Measurements from ENCODE around the gene DOCK8. TPM values are rescaled to one million over a fixed set of nuclear protein-coding genes. Genes with fewer than 3 reads are reported as not detected.

The DOCK8 gene
- total and polyA plus RNA-seq, 2 donors from 2014 or later: 5.0 to 46.5 TPM

GRCh38 chr9:335373-335772 lies 120.7 kb downstream of the DOCK8 start:
- intact Hi-C loops (cut with DNase I): no loop called here
- FAIRE-seq: no peak
- no peak for DNase-seq
- peaks cover 0 to 7% (median 0%) of the 10 kb centered on the region in 3 donors for H3K36me3 ChIP-seq (ENCODE audit: control insufficient read depth in 2 of 3, insufficient read depth in 3 of 3, low read length in 3 of 3)
- TF ChIP-seq, protein P1, sequence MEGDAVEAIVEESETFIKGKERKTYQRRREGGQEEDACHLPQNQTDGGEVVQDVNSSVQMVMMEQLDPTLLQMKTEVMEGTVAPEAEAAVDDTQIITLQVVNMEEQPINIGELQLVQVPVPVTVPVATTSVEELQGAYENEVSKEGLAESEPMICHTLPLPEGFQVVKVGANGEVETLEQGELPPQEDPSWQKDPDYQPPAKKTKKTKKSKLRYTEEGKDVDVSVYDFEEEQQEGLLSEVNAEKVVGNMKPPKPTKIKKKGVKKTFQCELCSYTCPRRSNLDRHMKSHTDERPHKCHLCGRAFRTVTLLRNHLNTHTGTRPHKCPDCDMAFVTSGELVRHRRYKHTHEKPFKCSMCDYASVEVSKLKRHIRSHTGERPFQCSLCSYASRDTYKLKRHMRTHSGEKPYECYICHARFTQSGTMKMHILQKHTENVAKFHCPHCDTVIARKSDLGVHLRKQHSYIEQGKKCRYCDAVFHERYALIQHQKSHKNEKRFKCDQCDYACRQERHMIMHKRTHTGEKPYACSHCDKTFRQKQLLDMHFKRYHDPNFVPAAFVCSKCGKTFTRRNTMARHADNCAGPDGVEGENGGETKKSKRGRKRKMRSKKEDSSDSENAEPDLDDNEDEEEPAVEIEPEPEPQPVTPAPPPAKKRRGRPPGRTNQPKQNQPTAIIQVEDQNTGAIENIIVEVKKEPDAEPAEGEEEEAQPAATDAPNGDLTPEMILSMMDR (IDR thresholded peaks at IDR 0.05; ENCODE audit: borderline replicate concordance, extremely low read depth, insufficient read depth): no peak
- no peaks in the 10 kb centered on the region for H3K27me3 ChIP-seq (ENCODE audit: control insufficient read depth, insufficient read depth, low read length)
- H3K9ac ChIP-seq (ENCODE audit: low read length in 3 of 3): no peak overlapping the region
- H3K27ac ChIP-seq (ENCODE audit: low read depth in 2 of 2, low read length in 2 of 2): no peak overlapping the region
- no peaks in the 10 kb centered on the region for H3K9me3 ChIP-seq (ENCODE audit: control insufficient read depth in 2 of 3, insufficient read depth in 1 of 3, low read length in 3 of 3)
- no peak overlapping the region for H3K4me3 ChIP-seq (ENCODE audit: low read length in 3 of 3)
- H3K4me1 ChIP-seq (ENCODE audit: control insufficient read depth in 2 of 3, insufficient read depth in 2 of 3, low read depth in 1 of 3, low read length in 3 of 3): no peaks in the 10 kb centered on the region

GRCh38 chr9:336039-336438 lies 121.4 kb downstream of the DOCK8 start:
- Histone ChIP-seq H3K36me3 (ENCODE audit: control insufficient read depth in 2 of 3, insufficient read depth in 3 of 3, low read length in 3 of 3) (peaks cover 0 to 7% (median 0%) of the 10 kb centered on the region in 3 donors), H3K4me3 (ENCODE audit: low read length in 3 of 3) (no peak overlapping the region), H3K9ac (ENCODE audit: low read length in 3 of 3) (no peak overlapping the region), H3K27me3 (ENCODE audit: control insufficient read depth, insufficient read depth, low read length) (no peaks in the 10 kb centered on the region), H3K9me3 (ENCODE audit: control insufficient read depth in 2 of 3, insufficient read depth in 1 of 3, low read length in 3 of 3) (no peaks in the 10 kb centered on the region), H3K4me1 (ENCODE audit: control insufficient read depth in 2 of 3, insufficient read depth in 2 of 3, low read depth in 1 of 3, low read length in 3 of 3) (no peaks in the 10 kb centered on the region), H3K27ac (ENCODE audit: low read depth in 2 of 2, low read length in 2 of 2) (no peak overlapping the region)
- FAIRE-seq: no peak
- peak in 3 of 5 donors; percentile 23 to 37 (median 36) for DNase-seq
- intact Hi-C loops (cut with DNase I): no loop called here
- TF ChIP-seq, protein P1 (IDR thresholded peaks at IDR 0.05; ENCODE audit: borderline replicate concordance, extremely low read depth, insufficient read depth): no peak

- Histone ChIP-seq H3K4me3 (ENCODE audit: low read length in 3 of 3) (no peak overlapping the region), H3K27ac (ENCODE audit: low read depth in 2 of 2, low read length in 2 of 2) (no peak overlapping the region), H3K27me3 (ENCODE audit: control insufficient read depth, insufficient read depth, low read length) (no peaks in the 10 kb centered on the region), H3K36me3 (ENCODE audit: control insufficient read depth in 2 of 3, insufficient read depth in 3 of 3, low read length in 3 of 3) (peaks cover 0 to 7% (median 0%) of the 10 kb centered on the region in 3 donors), H3K9me3 (ENCODE audit: control insufficient read depth in 2 of 3, insufficient read depth in 1 of 3, low read length in 3 of 3) (no peaks in the 10 kb centered on the region), H3K4me1 (ENCODE audit: control insufficient read depth in 2 of 3, insufficient read depth in 2 of 3, low read depth in 1 of 3, low read length in 3 of 3) (no peaks in the 10 kb centered on the region), H3K9ac (ENCODE audit: low read length in 3 of 3) (no peak overlapping the region)
- TF ChIP-seq, protein P1 (IDR thresholded peaks at IDR 0.05; ENCODE audit: borderline replicate concordance, extremely low read depth, insufficient read depth): no peak
- intact Hi-C loops (cut with DNase I): no loop called here
- FAIRE-seq: no peak
- DNase-seq: no peak
Measured at GRCh38 chr9:338602-339001, 123.9 kb downstream of the DOCK8 start.
